HepG2 (cell line): ENCODE results near the gene BLOC1S4. TPM values are rescaled to one million over a fixed set of nuclear protein-coding genes. Genes with fewer than 3 reads are reported as not detected.

Source experiments
- EP300 ChIP-seq, 3 experiments: sonication (generic) in 1 of 3; formaldehyde crosslinking in 1 of 3; IDR thresholded peaks; 2 replicates each; pipeline versions ENCODE4 v1.5.1 to v1.6.1; 2011 to 2020; ENCODE audit warnings: low read depth in 2 of 3, low read length in 2 of 3, borderline replicate concordance in 1 of 3, improper control_type of control experiment in 1 of 3, mild to moderate bottlenecking in 1 of 3, missing genetic modification reagents in 1 of 3, moderate library complexity in 1 of 3
- FIP1L1 ChIP-seq: fragments of 200-400 bp; formaldehyde crosslinking; IDR thresholded peaks from 2 replicates; pipeline ENCODE4 v1.6.1; 2018; ENCODE audit warnings: low read depth, mild to moderate bottlenecking, low read length, moderate library complexity, borderline replicate concordance; ENCODE audit not compliant: insufficient read depth
- FOSL1 ChIP-seq: sonication (generic); formaldehyde crosslinking; IDR thresholded peaks from 2 replicates; pipeline ENCODE4 v1.9.0; 2021; ENCODE audit warnings: missing genetic modification reagents, borderline replicate concordance
- FOXK2 ChIP-seq: fragments of 450-650 bp; IDR thresholded peaks from 2 replicates; pipeline ENCODE4 v1.6.1; 2016
- GATAD1 ChIP-seq: IDR thresholded peaks from 2 replicates; pipeline ENCODE4 v1.6.1; 2016; ENCODE audit warnings: missing genetic modification reagents, missing compliant biosample characterization
- HNRNPUL1 ChIP-seq: fragments of 200-400 bp; formaldehyde crosslinking; IDR thresholded peaks from 2 replicates; pipeline ENCODE4 v1.6.1; 2017; ENCODE audit warnings: low read depth, mild to moderate bottlenecking, low read length, moderate library complexity
- KDM6A ChIP-seq: IDR thresholded peaks from 2 replicates; pipeline ENCODE4 v1.6.1; 2016; ENCODE audit warnings: low read depth
- NFKB2 ChIP-seq: sonication (generic); formaldehyde crosslinking; IDR thresholded peaks from 2 replicates; pipeline ENCODE4 v1.4.0; 2020; ENCODE audit warnings: missing genetic modification reagents, borderline replicate concordance
- NFYB ChIP-seq: sonication (generic); formaldehyde crosslinking; IDR thresholded peaks from 2 replicates; pipeline ENCODE4 v1.4.0; 2020; ENCODE audit warnings: missing genetic modification reagents
- PCBP1 ChIP-seq: fragments of 200-400 bp; formaldehyde crosslinking; IDR thresholded peaks from 2 replicates; pipeline ENCODE4 v1.6.1; 2017; ENCODE audit warnings: mild to moderate bottlenecking, low read depth, low read length, borderline replicate concordance
- PHF20 ChIP-seq: sonication (generic); formaldehyde crosslinking; IDR thresholded peaks from 2 replicates; pipeline ENCODE4 v1.5.0; 2020; ENCODE audit warnings: mild to moderate bottlenecking, missing genetic modification reagents
- RNF219 ChIP-seq: sonication (generic); formaldehyde crosslinking; IDR thresholded peaks from 2 replicates; pipeline ENCODE4 v1.5.0; 2020; ENCODE audit warnings: mild to moderate bottlenecking, missing genetic modification reagents
- TEAD3 ChIP-seq: optimal IDR thresholded peaks from 2 replicates; pipeline ENCODE3; 2016; ENCODE audit warnings: borderline replicate concordance
- TOPORS ChIP-seq: sonication (generic); formaldehyde crosslinking; IDR thresholded peaks from 2 replicates; pipeline ENCODE4 v1.8.0; 2023; ENCODE audit warnings: mild to moderate bottlenecking, missing genetic modification reagents
- TSC22D2 ChIP-seq: sonication (generic); formaldehyde crosslinking; IDR thresholded peaks from 2 replicates; pipeline ENCODE4 v1.5.1; 2020; ENCODE audit warnings: missing genetic modification reagents, mild to moderate bottlenecking, borderline replicate concordance
- ZNF569 ChIP-seq: sonication (generic); formaldehyde crosslinking; IDR thresholded peaks from 2 replicates; pipeline ENCODE4 v1.5.0; 2020; ENCODE audit warnings: mild to moderate bottlenecking, missing genetic modification reagents, moderate library complexity, borderline replicate concordance
- ZNF841 ChIP-seq: sonication (generic); formaldehyde crosslinking; IDR thresholded peaks from 2 replicates; pipeline ENCODE4 v1.8.1; 2023; ENCODE audit warnings: missing genetic modification reagents, borderline replicate concordance
- polyA plus RNA-seq, 8 experiments: library from polyadenylated mRNA; depleted of rRNA in 3 of 8; stranded (reverse) in 7 of 8; unstranded in 1 of 8; fragments of >200 nt; fragmentation: Illumina TruSeq in 4 of 8; extraction: Trizol in 4 of 8; gene quantifications; 2 replicates each; pipeline versions ENCODE4 v1.2.1 to v1.2.3, GENCODE V29; 2011 to 2016; ENCODE audit warnings: low read depth in 4 of 8, missing spikeins in 1 of 8, mixed read lengths in 1 of 8; ENCODE audit not compliant: insufficient read depth in 1 of 8
- total RNA-seq, 5 experiments: library from RNA; depleted of rRNA; stranded (reverse); fragments of >200 nt; fragmentation: Illumina TruSeq; extraction: Trizol; gene quantifications; 2 replicates each; pipeline ENCODE4 v1.2.3, GENCODE V29; 2016; ENCODE audit warnings: low read depth in 1 of 5
- TF ChIP-seq, protein P1 (sequence below): IDR thresholded peaks from 2 replicates; pipeline ENCODE4 v1.4.0; 2020; ENCODE audit warnings: mild to moderate bottlenecking, missing genetic modification reagents
- TF ChIP-seq, protein P2 (sequence below): sonication (generic); formaldehyde crosslinking; conservative IDR thresholded peaks from 2 replicates; pipeline ENCODE4 v1.4.0; 2020; ENCODE audit warnings: mild to moderate bottlenecking, missing genetic modification reagents, moderate library complexity

The BLOC1S4 gene
- total and polyA plus RNA-seq, 2 of the 13 experiments (the other 11 are each of a cell fraction or from before 2014, with no cell fraction given): 15.5 to 20.9 TPM

DNA sequence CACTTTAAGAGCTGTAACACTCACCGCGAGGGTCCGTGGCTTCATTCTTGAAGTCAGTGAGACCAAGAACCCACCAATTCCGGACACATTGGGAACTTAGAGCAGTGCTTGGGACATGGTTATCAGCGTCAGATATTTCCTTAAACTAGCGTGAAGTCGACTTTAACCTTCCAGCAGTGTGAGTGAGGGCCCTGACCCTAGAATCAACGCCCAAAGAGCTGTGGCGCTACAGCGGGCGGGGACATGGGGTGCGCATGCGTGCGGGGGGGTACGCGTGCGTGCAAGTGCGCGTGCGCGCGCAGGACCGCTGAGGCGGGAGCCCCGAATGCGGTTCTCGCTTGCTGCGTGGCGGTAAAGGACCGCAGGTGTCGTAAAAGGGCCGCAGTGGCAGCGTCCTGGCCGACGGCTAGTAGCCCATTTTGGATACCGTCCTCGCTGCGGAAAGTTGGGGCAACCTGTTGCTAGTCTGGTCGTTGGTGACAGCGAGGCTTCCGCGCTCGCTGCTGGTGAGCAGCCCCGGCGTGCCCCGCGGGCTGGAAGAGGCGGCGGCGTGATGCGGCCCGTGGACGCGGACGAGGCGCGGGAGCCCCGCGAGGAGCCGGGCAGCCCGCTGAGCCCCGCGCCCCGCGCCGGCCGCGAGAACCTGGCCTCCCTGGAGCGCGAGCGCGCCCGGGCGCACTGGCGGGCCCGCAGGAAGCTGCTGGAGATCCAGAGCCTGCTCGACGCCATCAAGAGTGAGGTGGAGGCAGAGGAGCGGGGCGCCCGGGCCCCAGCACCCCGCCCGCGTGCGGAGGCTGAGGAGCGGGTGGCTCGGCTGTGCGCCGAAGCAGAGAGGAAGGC is 42.1 kb upstream of the BLOC1S4 start (continued):
- TF ChIP-seq EP300 (IDR thresholded peaks at IDR 0.05; ENCODE audit: low read depth in 2 of 2, low read length in 2 of 2): no peak
- TF ChIP-seq EP300 (CRISPR knock-in tag; IDR thresholded peaks at IDR 0.05; ENCODE audit: borderline replicate concordance): no peak
- TF ChIP-seq PCBP1: no peak
- TF ChIP-seq TSC22D2 (CRISPR knock-in tag): no peak
- peak; percentile 95 for TF ChIP-seq TOPORS (CRISPR knock-in tag)
- no peak; the same call in 1 of the 2 replicates for TF ChIP-seq NFYB (CRISPR knock-in tag)
- TF ChIP-seq ZNF841 (CRISPR knock-in tag): no peak
- TF ChIP-seq, protein P1, sequence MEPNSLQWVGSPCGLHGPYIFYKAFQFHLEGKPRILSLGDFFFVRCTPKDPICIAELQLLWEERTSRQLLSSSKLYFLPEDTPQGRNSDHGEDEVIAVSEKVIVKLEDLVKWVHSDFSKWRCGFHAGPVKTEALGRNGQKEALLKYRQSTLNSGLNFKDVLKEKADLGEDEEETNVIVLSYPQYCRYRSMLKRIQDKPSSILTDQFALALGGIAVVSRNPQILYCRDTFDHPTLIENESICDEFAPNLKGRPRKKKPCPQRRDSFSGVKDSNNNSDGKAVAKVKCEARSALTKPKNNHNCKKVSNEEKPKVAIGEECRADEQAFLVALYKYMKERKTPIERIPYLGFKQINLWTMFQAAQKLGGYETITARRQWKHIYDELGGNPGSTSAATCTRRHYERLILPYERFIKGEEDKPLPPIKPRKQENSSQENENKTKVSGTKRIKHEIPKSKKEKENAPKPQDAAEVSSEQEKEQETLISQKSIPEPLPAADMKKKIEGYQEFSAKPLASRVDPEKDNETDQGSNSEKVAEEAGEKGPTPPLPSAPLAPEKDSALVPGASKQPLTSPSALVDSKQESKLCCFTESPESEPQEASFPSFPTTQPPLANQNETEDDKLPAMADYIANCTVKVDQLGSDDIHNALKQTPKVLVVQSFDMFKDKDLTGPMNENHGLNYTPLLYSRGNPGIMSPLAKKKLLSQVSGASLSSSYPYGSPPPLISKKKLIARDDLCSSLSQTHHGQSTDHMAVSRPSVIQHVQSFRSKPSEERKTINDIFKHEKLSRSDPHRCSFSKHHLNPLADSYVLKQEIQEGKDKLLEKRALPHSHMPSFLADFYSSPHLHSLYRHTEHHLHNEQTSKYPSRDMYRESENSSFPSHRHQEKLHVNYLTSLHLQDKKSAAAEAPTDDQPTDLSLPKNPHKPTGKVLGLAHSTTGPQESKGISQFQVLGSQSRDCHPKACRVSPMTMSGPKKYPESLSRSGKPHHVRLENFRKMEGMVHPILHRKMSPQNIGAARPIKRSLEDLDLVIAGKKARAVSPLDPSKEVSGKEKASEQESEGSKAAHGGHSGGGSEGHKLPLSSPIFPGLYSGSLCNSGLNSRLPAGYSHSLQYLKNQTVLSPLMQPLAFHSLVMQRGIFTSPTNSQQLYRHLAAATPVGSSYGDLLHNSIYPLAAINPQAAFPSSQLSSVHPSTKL (CRISPR knock-in tag): peak; percentile 16; the same call in 1 of the 2 replicates
- peak; percentile 84 for TF ChIP-seq PHF20 (CRISPR knock-in tag)
- TF ChIP-seq NFKB2 (CRISPR knock-in tag): peak; percentile 68
- no peak; the same call in 1 of the 2 replicates for TF ChIP-seq ZNF569 (CRISPR knock-in tag)
- TF ChIP-seq FIP1L1: peak; percentile 65; the same call in 1 of the 2 replicates
- peak; percentile 93 for TF ChIP-seq GATAD1
- TF ChIP-seq FOXK2: peak; percentile 14; the same call in 1 of the 2 replicates
- TF ChIP-seq HNRNPUL1: no peak
- TF ChIP-seq, protein P2, sequence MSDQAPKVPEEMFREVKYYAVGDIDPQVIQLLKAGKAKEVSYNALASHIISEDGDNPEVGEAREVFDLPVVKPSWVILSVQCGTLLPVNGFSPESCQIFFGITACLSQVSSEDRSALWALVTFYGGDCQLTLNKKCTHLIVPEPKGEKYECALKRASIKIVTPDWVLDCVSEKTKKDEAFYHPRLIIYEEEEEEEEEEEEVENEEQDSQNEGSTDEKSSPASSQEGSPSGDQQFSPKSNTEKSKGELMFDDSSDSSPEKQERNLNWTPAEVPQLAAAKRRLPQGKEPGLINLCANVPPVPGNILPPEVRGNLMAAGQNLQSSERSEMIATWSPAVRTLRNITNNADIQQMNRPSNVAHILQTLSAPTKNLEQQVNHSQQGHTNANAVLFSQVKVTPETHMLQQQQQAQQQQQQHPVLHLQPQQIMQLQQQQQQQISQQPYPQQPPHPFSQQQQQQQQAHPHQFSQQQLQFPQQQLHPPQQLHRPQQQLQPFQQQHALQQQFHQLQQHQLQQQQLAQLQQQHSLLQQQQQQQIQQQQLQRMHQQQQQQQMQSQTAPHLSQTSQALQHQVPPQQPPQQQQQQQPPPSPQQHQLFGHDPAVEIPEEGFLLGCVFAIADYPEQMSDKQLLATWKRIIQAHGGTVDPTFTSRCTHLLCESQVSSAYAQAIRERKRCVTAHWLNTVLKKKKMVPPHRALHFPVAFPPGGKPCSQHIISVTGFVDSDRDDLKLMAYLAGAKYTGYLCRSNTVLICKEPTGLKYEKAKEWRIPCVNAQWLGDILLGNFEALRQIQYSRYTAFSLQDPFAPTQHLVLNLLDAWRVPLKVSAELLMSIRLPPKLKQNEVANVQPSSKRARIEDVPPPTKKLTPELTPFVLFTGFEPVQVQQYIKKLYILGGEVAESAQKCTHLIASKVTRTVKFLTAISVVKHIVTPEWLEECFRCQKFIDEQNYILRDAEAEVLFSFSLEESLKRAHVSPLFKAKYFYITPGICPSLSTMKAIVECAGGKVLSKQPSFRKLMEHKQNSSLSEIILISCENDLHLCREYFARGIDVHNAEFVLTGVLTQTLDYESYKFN: peak; percentile 46
- peak; percentile 75 for TF ChIP-seq TEAD3
- no peak for TF ChIP-seq FOSL1
- no peak for TF ChIP-seq KDM6A (CRISPR knock-in tag)
- TF ChIP-seq RNF219 (CRISPR knock-in tag): no peak
